ENCODE results near the gene ORAI1.
A peak's percentile ranks its signal among the peaks of the same experiment; 100 is the strongest.
"Not testable (repeated sequence)": the region's sequence is repeated elsewhere in the genome, so short reads cannot be mapped to it uniquely, and the experiment has no call there.

The ORAI1 gene

GRCh38 chr12:121651320-121651719, 25.0 kb downstream of the ORAI1 start:
- H3K4me3 Mint-ChIP-seq = no peak overlapping the region
- no peak for DNase-seq
- H3K27ac Mint-ChIP-seq = no peak overlapping the region
- no peaks in the 10 kb centered on the region for H3K27me3 Mint-ChIP-seq
- H3K4me1 Mint-ChIP-seq (ENCODE audit: low read depth) = peaks cover 26% of the 10 kb centered on the region
- H3K9me3 Mint-ChIP-seq = no peaks in the 10 kb centered on the region
- peaks cover 45% of the 10 kb centered on the region for H3K36me3 Mint-ChIP-seq (ENCODE audit: low read depth)

DNA sequence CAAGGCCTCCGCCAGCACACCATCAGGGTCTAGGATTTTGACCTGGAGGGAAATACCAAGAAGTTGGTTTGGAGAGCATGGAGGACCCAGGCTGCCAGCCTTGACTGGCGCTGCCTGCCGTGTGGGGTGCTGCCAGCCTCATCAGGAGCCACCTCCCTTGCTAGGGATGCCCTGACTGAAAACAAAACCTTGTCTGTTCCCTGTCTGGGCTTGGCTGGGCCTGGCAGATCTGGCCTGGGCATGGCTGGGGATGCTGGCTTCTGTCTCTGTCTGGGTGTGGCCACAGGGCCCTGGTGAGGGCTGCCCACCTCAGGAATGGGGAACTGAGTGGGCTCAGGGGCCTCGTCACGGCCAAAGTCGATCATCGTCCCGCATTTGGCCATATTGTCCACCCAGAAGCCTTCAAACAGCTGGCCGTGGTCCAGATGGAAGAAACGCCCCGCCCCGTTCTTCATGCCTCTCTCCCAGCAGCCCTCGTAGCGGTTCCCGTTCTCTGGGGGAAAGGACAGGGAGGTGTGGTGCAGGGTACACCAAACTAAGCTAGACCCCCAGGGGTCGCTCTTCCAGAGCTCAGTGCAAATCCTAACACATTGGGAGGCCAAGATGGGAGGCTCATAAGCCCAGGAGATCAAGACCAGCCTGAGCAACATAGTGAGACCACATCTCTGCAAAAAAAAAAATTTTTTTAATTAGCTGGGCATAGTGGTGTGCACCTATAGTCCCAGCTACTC, 26.6 kb downstream of the ORAI1 start:
- no peak for DNase-seq
- Mint-ChIP-seq H3K36me3 (ENCODE audit: low read depth) (peaks cover 38% of the 10 kb centered on the region), H3K4me1 (ENCODE audit: low read depth) (peaks cover 39% of the 10 kb centered on the region), H3K27me3 (no peaks in the 10 kb centered on the region), H3K9me3 (no peaks in the 10 kb centered on the region), H3K27ac (no peak overlapping the region), H3K4me3 (no peak overlapping the region)

GRCh38 chr12:121653999-121654398, 27.7 kb downstream of the ORAI1 start:
- Mint-ChIP-seq H3K36me3 (ENCODE audit: low read depth) (peaks cover 32% of the 10 kb centered on the region), H3K27me3 (no peaks in the 10 kb centered on the region), H3K4me3 (no peak overlapping the region), H3K27ac (no peak overlapping the region), H3K9me3 (no peaks in the 10 kb centered on the region), H3K4me1 (ENCODE audit: low read depth) (peaks cover 45% of the 10 kb centered on the region)
- no peak for DNase-seq

DNA sequence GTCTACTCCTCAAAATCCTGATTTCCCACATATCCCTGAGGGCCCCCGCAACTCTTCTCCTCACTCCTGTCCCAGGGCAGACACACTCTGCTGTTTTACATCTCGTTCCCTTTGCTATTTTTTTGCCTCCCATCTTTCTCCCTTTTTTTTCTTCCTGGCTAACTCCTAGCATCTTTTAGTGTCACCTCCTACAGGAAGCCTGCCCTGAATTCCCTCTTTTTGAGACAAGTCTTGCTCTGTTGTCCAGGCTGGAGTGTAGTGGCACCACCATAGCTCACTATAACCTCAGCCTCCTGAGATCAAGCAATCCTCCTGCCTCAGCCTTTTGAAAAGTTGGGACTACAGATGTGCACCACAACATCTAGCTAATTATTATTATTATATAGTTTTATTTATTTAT, 29.8 kb downstream of the ORAI1 start:
- Mint-ChIP-seq H3K27me3 (no peaks in the 10 kb centered on the region), H3K36me3 (ENCODE audit: low read depth) (peaks cover 21% of the 10 kb centered on the region), H3K9me3 (no peaks in the 10 kb centered on the region), H3K4me1 (ENCODE audit: low read depth) (peaks cover 47% of the 10 kb centered on the region), H3K27ac (no peak overlapping the region), H3K4me3 (no peak overlapping the region)
- no peak for DNase-seq

- Mint-ChIP-seq H3K4me1 (ENCODE audit: low read depth) (peaks cover 53% of the 10 kb centered on the region), H3K27ac (peak overlapping the region; percentile 97), H3K4me3 (no peak overlapping the region), H3K9me3 (no peaks in the 10 kb centered on the region), H3K36me3 (ENCODE audit: low read depth) (peaks cover 15% of the 10 kb centered on the region), H3K27me3 (no peaks in the 10 kb centered on the region)
- DNase-seq = no peak
Measured at GRCh38 chr12:121657305-121658008, 31.1 kb downstream of the ORAI1 start.

DNA sequence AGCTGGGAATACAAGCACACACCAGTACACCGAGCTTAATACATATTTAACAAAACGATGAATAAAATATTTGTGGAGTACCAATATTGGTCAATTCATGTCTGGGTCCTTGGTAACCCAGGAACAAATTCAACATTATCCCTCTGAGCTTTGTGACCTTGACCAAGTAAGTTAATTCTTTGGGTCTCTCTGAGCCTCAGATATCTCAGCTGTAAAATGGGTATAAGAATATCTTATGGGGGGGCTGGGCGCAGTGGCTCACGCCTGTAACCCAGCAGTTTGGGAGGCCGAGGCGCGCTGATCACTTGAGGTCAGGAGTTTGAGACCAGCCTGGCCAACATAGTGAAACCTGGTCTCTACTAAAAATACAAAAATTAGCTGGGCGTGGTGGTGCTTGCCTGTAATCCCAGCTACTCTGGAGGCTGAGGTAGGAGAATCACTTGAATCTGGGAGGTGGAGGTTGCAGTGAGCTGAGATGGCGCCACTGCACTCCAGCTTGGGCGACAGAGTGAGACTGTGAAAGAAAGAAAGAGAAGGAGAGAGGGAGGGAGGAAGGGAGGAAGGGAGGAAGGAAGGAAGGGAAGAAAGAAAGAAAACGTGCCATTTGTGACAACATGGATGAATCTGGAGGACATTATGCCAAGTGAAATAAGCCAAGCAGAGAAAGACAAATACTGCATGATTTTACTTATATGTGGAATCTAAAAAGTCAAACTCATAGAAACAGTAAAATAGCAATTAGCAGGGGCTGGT, 35.2 kb downstream of the ORAI1 start:
- H3K27me3 Mint-ChIP-seq; H3K9me3 Mint-ChIP-seq; H3K36me3 Mint-ChIP-seq (ENCODE audit: low read depth); DNase-seq; H3K4me3 Mint-ChIP-seq: not testable (repeated sequence)
- Mint-ChIP-seq H3K4me1 (ENCODE audit: low read depth) (peaks cover 71% of the 10 kb centered on the region), H3K27ac (peak overlapping the region; percentile 33)

GRCh38 chr12:121663610-121663929, 37.2 kb downstream of the ORAI1 start:
- peak overlapping the region; percentile 92 for H3K27ac Mint-ChIP-seq
- no peak for DNase-seq
- H3K27me3 Mint-ChIP-seq = no peaks in the 10 kb centered on the region
- peaks cover 61% of the 10 kb centered on the region for H3K4me1 Mint-ChIP-seq (ENCODE audit: low read depth)
- peak overlapping the region; percentile 84 for H3K4me3 Mint-ChIP-seq
- H3K9me3 Mint-ChIP-seq = no peaks in the 10 kb centered on the region
- H3K36me3 Mint-ChIP-seq (ENCODE audit: low read depth) = peaks cover 10% of the 10 kb centered on the region

GRCh38 chr12:121666829-121667228, 40.5 kb downstream of the ORAI1 start:
- Mint-ChIP-seq H3K4me1 (ENCODE audit: low read depth) (peaks cover 53% of the 10 kb centered on the region), H3K36me3 (ENCODE audit: low read depth) (peaks cover 10% of the 10 kb centered on the region), H3K27ac (peak overlapping the region; percentile 31)
- not testable (repeated sequence) for H3K27me3 Mint-ChIP-seq, DNase-seq, H3K9me3 Mint-ChIP-seq, H3K4me3 Mint-ChIP-seq

- H3K9me3 Mint-ChIP-seq = no peaks in the 10 kb centered on the region
- H3K4me3 Mint-ChIP-seq = no peak overlapping the region
- H3K27me3 Mint-ChIP-seq = no peaks in the 10 kb centered on the region
- peaks cover 58% of the 10 kb centered on the region for H3K4me1 Mint-ChIP-seq (ENCODE audit: low read depth)
- H3K36me3 Mint-ChIP-seq (ENCODE audit: low read depth) = peaks cover 10% of the 10 kb centered on the region
- H3K27ac Mint-ChIP-seq = peak overlapping the region; percentile 33
- peak; percentile 63 for DNase-seq
Measured at GRCh38 chr12:121668750-121669520, 42.6 kb downstream of the ORAI1 start.

DNA sequence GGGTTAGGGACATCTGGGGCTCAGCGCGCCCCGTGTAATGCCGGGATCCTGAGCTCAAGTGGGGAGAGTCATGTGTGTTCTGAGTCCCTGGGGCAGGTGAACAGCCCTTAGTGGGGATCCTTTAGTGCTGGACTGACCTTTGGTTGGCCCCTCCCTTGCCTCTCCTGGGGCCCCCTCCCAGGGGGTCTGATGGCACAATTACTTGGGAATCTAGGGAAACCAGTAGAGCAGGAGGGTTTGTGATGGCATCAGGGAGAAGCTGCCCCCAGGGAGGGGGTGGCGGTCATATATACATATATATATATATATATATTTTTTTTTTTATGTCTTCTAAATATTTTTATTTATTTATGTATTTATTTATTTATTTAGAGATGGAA, 43.2 kb downstream of the ORAI1 start, which contains the start of gene MORN3:
TSS of gene MORN3 (minus strand) at position 134 of the 380 bp plus-strand sequence. CDS start 171 bp downstream, outside the sequence.
- H3K36me3 Mint-ChIP-seq (ENCODE audit: low read depth) = peaks cover 5% of the 10 kb centered on the region
- no peaks in the 10 kb centered on the region for H3K27me3 Mint-ChIP-seq
- H3K4me1 Mint-ChIP-seq (ENCODE audit: low read depth) = peaks cover 52% of the 10 kb centered on the region
- no peak for DNase-seq
- no peaks in the 10 kb centered on the region for H3K9me3 Mint-ChIP-seq
- H3K4me3 Mint-ChIP-seq = no peak within 1 kb of the TSS
- peak within 1 kb of the TSS; percentile 33 for H3K27ac Mint-ChIP-seq

- Mint-ChIP-seq H3K27ac (peak overlapping the region; percentile 98), H3K27me3 (no peaks in the 10 kb centered on the region), H3K4me1 (ENCODE audit: low read depth) (peaks cover 30% of the 10 kb centered on the region), H3K4me3 (peak overlapping the region; percentile 83), H3K9me3 (no peaks in the 10 kb centered on the region), H3K36me3 (ENCODE audit: low read depth) (no peaks in the 10 kb centered on the region)
- DNase-seq = no peak
Measured at GRCh38 chr12:121673013-121673511, 46.7 kb downstream of the ORAI1 start.

DNA sequence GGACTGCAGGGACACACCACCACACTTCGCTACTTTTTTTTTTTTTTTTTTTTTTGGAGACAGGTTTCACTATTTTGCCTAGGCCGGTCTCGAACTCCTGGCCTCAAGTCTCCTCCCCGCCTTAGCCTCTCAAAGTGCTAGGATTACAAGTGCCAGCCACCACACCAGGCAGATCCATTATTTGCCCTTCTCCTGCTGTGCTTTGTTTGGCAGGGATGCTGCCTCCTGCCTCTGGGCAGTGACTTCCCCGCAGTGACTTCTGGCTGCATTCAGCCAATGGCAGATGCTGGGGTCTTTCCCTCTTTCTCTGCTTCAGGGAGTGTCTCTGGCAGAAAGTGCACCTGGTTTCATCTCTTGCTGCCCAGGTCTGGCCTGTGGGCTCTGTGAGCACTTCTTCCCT, 49.9 kb downstream of the ORAI1 start:
- Mint-ChIP-seq H3K27ac (peak overlapping the region; percentile 52), H3K9me3 (no peaks in the 10 kb centered on the region), H3K4me3 (no peak overlapping the region), H3K27me3 (no peaks in the 10 kb centered on the region), H3K4me1 (ENCODE audit: low read depth) (peaks cover 23% of the 10 kb centered on the region), H3K36me3 (ENCODE audit: low read depth) (no peaks in the 10 kb centered on the region)
- DNase-seq = no peak

- Mint-ChIP-seq H3K36me3 (ENCODE audit: low read depth) (no peaks in the 10 kb centered on the region), H3K27me3 (no peaks in the 10 kb centered on the region), H3K27ac (no peak overlapping the region), H3K4me1 (ENCODE audit: low read depth) (peaks cover 7% of the 10 kb centered on the region), H3K9me3 (no peaks in the 10 kb centered on the region), H3K4me3 (no peak overlapping the region)
- DNase-seq = no peak
Measured at GRCh38 chr12:121678305-121678704, 52.0 kb downstream of the ORAI1 start.

- peak overlapping the region; percentile 42 for H3K27ac Mint-ChIP-seq
- no peaks in the 10 kb centered on the region for H3K36me3 Mint-ChIP-seq (ENCODE audit: low read depth)
- no peaks in the 10 kb centered on the region for H3K27me3 Mint-ChIP-seq
- no peak for DNase-seq
- H3K4me3 Mint-ChIP-seq = no peak overlapping the region
- H3K4me1 Mint-ChIP-seq (ENCODE audit: low read depth) = peaks cover 3% of the 10 kb centered on the region
- H3K9me3 Mint-ChIP-seq = no peaks in the 10 kb centered on the region
Measured at GRCh38 chr12:121678716-121679300, 52.5 kb downstream of the ORAI1 start.
